ENCODE results near the gene MYMK.

MYMK gene

DNA sequence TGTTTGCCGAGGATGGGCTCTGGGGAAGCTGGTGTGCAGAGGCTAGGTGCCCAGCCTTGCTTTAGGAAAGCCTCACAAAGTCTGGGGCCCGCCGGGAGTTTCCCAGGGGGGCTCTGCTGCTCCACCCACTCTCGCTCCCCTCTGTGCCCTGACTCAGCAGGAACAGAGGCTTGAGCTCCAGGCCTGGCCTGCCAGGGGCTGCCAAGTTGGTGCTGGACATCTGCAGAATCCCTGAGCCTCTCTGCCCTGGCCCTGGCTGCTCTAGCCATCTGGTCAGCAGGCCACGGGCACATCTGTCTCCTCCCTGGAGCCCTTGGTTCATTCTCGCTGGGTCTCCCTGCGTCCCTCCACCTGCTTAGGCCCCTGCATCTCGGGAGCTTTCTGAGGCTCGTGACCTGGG lies 9.1 kb upstream of the MYMK start:
- CTCF ChIA-PET, result interaction anchor here (0.8 to 3.0 kb wide), 5 partner anchors 177 to 461 kb away, joined by 3 to 24 read pairs (median 4); no protein-coding TSS in a partner anchor
- H3K27ac Mint-ChIP-seq, result no peak overlapping the region
- no peak overlapping the region for H3K4me3 Mint-ChIP-seq
- H3K9me3 Mint-ChIP-seq, result no peaks in the 10 kb centered on the region
- H3K27me3 Mint-ChIP-seq, result peaks cover 43% of the 10 kb centered on the region
- no peaks in the 10 kb centered on the region for H3K36me3 Mint-ChIP-seq
- peaks cover 6% of the 10 kb centered on the region for H3K4me1 Mint-ChIP-seq
- DNase-seq, result no peak

DNA sequence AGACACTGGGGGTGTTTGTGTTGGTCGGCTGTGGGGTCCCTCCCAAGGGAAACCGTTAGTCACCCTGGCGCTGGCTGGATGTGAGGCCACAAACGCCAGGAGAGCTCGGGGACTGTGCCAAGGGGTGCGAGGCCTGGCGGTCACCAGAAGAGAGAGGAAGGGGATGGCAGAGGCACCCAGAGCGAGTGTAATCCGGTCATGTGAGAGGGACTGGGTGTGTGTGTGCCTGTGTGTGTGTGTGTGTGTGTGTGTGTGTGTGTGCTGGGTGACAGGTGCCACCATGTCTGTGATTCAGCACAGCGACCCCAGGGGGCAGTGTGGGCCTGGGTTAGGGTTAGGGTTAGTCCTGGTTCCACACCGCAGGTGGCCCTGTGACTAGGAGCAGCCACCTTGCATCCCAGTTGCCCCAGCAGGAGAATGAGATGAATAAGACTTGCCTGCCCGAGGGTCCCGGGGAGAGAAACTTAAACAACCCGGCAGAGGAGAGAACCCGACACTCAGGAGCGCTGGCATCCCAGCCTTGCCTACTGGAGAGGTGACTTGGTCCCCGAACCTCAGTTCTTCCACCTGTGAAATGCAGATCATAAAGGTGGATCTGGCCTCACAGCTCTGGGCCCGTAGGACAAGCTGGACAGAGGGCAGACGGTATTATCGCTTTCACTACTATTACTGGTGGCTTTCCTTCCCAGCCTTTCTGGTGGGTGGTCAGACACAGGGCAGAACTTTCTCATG lies 8.3 kb upstream of the MYMK start:
- Mint-ChIP-seq H3K27ac (no peak overlapping the region), H3K9me3 (no peaks in the 10 kb centered on the region), H3K4me1 (peaks cover 6% of the 10 kb centered on the region), H3K27me3 (peaks cover 41% of the 10 kb centered on the region), H3K4me3 (no peak overlapping the region), H3K36me3 (no peaks in the 10 kb centered on the region)
- peak; percentile 78 for DNase-seq
- CTCF ChIA-PET, result interaction anchor here (0.8 to 3.0 kb wide), 6 partner anchors 17 to 461 kb away, joined by 3 to 24 read pairs (median 4); no protein-coding TSS in a partner anchor

DNA sequence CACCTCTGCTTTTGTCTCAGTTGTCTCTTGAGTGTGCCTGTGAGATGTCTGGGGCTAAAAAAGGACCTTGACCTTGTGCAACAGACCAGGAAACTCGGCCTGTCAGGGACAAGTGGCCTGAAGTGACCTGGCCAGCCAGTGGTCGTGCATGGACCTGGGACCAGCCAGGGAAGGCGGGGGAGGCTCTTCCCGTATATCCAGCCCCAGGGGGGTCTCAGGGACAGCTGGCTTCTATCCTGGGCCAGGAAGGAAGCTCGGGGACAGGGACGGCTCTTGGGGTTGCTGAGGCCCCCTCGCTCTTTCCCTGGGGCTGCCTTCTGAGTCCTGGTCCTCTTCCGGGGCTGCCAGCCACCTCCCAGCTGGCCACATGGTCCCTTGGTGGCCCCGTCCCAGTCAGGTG lies 6.5 kb upstream of the MYMK start:
- no peaks in the 10 kb centered on the region for H3K9me3 Mint-ChIP-seq
- H3K4me1 Mint-ChIP-seq, result peaks cover 6% of the 10 kb centered on the region
- no peak overlapping the region for H3K27ac Mint-ChIP-seq
- no peak overlapping the region for H3K4me3 Mint-ChIP-seq
- no peak for DNase-seq
- CTCF ChIA-PET, result interaction anchor here (1.4 to 3.0 kb wide), 2 partner anchors 13 to 195 kb away, joined by 3 to 24 read pairs; no protein-coding TSS in a partner anchor
- no peaks in the 10 kb centered on the region for H3K36me3 Mint-ChIP-seq
- H3K27me3 Mint-ChIP-seq, result peaks cover 45% of the 10 kb centered on the region

DNA sequence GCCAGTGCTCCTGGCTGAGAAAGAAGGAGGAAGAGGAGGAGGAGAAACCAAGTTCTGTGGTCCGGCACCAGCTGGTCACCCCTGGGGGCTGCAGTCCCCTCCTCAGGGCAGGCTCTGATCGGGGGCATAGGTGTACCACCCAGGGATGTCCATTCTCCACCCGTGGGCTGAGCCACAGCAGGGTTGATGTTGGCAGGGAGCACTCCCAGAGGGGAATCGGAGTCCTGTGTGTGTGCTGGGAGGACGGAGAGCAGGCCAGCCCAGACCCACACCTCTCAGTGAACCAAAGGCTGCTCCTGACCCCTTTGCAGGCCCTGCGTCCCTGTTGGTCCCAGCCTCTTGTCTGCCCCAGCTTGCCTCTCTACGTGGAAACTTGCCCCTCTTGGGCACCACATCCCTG lies 5.1 kb upstream of the MYMK start:
- Mint-ChIP-seq H3K4me1 (peaks cover 6% of the 10 kb centered on the region), H3K9me3 (no peaks in the 10 kb centered on the region), H3K27me3 (peaks cover 30% of the 10 kb centered on the region), H3K4me3 (no peak overlapping the region), H3K36me3 (no peaks in the 10 kb centered on the region), H3K27ac (no peak overlapping the region)
- no peak for DNase-seq
- CTCF ChIA-PET, result interaction anchor here (1.4 kb wide), 1 partner anchor 11 kb away, joined by 3 read pairs; no protein-coding TSS in a partner anchor

DNA sequence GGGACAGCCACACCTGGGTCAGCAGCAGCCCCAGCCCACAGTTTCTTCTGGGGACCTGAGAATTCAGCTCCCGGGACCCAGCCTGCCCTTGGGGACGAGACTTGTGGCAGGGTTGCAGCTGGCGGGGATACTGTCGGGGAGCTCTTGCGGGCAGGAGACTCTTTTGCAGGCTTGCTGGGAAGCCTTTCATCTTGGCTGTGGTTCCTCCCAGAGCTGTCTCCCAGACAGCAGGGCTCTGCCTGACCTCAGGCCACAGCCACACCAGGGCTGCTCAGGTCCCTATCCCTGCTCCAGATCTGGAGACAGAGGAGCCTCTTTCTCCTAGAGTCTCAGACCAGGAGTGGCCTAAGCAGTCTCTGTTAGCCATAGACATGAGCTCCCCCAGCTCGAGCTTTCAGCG lies 4.7 kb upstream of the MYMK start:
- H3K4me3 Mint-ChIP-seq, result no peak overlapping the region
- peaks cover 27% of the 10 kb centered on the region for H3K27me3 Mint-ChIP-seq
- H3K4me1 Mint-ChIP-seq, result peaks cover 6% of the 10 kb centered on the region
- DNase-seq, result no peak
- no peak overlapping the region for H3K27ac Mint-ChIP-seq
- H3K9me3 Mint-ChIP-seq, result no peaks in the 10 kb centered on the region
- CTCF ChIA-PET, result no interaction called here
- no peaks in the 10 kb centered on the region for H3K36me3 Mint-ChIP-seq

DNA sequence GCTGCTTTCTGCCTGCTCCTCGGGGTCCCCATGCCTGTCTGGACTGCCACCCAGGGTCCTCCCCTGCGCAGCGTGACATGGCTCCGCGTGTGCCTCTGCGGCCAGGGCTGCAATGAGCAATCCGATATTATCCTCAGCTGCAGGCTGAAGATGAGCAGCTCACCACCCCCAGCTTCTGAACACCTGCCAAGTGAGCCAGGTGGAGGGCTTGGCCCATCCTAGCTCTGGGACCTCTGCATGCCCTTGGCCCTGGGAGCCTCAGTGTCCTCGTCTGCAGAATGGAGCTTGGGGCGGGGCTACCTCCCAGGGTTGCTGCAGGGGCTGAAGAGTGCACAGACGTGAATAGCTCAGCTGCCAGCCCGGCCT lies 4.1 kb upstream of the MYMK start:
- peaks cover 22% of the 10 kb centered on the region for H3K27me3 Mint-ChIP-seq
- H3K9me3 Mint-ChIP-seq, result no peaks in the 10 kb centered on the region
- no peak overlapping the region for H3K4me3 Mint-ChIP-seq
- no peaks in the 10 kb centered on the region for H3K36me3 Mint-ChIP-seq
- peaks cover 6% of the 10 kb centered on the region for H3K4me1 Mint-ChIP-seq
- CTCF ChIA-PET, result no interaction called here
- DNase-seq, result no peak
- H3K27ac Mint-ChIP-seq, result no peak overlapping the region

DNA sequence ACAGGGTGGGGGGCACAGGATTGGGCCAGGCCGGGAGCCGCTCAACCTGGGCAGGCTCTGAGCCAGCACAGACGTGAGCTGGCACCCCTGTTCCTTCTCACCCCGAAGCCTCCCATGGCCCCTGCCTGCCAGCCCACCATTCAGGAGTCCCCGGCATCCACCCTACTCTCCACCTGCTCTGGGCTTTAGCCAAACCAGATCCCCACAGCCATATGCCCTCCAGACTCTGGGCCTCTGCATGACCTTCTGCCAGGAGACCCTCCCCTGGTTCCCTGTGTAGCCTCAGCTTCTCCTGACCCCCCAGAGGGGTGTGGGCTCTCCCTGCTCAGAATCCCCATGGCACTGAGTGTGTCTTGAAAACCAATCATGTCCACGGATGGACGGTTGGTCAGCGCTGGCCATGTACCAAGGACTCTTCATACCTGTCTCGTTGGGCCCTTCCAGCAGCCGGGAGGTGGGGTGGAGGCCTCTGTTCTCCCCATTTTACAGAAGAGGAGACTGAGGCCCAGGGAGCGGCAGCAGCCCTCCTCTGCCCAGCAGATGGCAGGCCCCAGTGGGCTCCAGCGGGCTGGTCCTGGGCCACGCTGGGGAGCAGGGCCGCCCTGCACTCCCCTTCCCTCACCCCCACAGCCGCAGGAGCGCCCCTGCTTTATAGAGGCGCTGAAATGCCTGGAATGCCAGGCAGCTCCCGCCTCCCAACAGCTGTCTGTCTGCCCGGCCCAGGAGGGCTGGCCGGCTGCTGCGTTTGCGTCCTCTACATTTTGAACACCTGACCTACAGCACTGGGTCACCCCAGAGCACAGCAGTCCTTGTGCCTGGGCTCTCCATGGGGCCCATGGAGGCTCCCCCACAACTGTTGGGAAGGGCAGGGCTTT lies 3.5 kb upstream of the MYMK start:
- no peak overlapping the region for H3K27ac Mint-ChIP-seq
- H3K4me1 Mint-ChIP-seq, result peaks cover 4% of the 10 kb centered on the region
- no peaks in the 10 kb centered on the region for H3K36me3 Mint-ChIP-seq
- DNase-seq, result no peak
- CTCF ChIA-PET, result no interaction called here
- H3K9me3 Mint-ChIP-seq, result no peaks in the 10 kb centered on the region
- H3K4me3 Mint-ChIP-seq, result no peak overlapping the region
- H3K27me3 Mint-ChIP-seq, result peaks cover 16% of the 10 kb centered on the region

DNA sequence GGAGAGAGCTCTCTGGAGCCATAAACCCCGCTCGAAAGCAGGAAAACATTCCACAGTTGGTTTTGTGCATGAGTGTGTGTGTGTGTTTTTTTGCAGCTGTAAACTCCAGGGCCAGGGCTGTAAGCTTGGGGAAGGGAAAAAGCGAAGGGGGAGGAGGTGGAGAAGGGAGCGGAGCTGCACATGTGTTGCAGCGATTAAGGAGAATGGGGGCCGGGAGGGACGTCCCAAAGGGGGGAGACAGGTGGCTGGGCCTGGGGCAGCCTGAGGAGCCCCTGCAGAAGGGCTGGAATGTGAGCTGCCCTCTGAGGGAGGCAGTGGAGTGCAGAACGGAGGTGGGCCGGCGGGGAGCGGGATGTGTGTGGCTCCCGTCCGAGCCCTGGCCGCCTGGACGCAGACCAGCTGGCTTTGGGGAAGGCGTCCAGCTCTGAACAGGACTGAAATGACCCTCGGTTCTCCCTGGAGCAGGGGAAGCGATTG lies 2.7 kb upstream of the MYMK start:
- CTCF ChIA-PET, result no interaction called here
- Mint-ChIP-seq H3K36me3 (no peaks in the 10 kb centered on the region), H3K9me3 (no peaks in the 10 kb centered on the region), H3K27ac (no peak overlapping the region), H3K27me3 (peaks cover 8% of the 10 kb centered on the region), H3K4me1 (no peaks in the 10 kb centered on the region), H3K4me3 (no peak overlapping the region)
- no peak for DNase-seq

DNA sequence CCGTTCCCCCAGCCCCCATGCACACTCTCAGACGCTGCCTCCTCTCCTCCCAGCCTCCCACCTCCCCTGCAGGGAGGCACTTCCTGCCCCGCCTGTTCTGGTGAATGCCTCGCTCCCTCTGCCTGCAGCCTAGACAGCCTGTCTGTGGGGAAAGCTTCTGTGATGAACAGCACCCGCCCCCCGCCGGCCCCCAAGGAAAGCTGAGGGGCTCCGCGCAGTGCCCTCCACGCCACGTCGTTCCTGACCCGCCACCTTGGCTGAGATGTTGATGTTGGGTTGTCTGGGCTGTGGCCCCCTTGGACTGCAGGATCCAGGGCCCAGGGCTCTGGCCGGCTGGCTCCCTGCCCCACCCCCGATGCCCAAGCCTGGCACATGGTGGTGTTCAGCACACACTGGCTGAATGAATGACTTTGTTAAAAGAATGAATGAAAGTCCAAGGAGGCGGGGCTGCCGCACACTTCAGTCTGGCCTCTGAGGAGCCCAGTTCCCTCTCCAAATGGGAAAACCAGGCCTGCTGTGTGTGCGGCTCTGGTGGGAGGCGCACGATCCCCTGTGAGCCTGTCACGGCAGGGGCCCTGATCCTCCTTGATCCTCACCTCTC lies 2.1 kb upstream of the MYMK start:
- Mint-ChIP-seq H3K27ac (no peak overlapping the region), H3K4me3 (no peak overlapping the region), H3K9me3 (no peaks in the 10 kb centered on the region), H3K36me3 (no peaks in the 10 kb centered on the region), H3K4me1 (no peaks in the 10 kb centered on the region), H3K27me3 (peaks cover 7% of the 10 kb centered on the region)
- CTCF ChIA-PET, result interaction anchor here (0.7 kb wide), 1 partner anchor 746 kb away, joined by 3 read pairs; no protein-coding TSS in a partner anchor
- no peak for DNase-seq

DNA sequence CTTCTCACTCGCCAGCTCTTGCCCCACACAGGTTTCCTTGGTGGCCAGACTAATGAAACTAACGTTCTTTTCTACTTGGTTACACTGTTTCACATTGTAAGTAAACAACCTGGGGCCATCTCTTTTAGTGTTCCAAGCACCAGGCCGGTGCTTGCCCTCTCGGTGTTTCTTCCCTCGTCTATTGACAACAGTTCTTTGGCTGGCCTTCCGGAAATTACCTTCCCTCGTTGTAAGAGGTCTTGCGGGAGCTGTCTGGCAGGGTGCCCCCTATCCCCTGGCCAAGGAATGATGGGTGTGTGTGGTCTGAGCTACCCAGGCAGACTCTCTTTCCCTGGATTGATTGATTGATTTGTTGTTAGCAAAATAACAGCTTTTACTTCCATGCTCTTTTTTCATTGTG lies 918 bp upstream of the MYMK start:
- no peak overlapping the region for H3K27ac Mint-ChIP-seq
- peaks cover 7% of the 10 kb centered on the region for H3K27me3 Mint-ChIP-seq
- H3K4me1 Mint-ChIP-seq, result no peaks in the 10 kb centered on the region
- H3K9me3 Mint-ChIP-seq, result no peaks in the 10 kb centered on the region
- DNase-seq, result no peak
- CTCF ChIA-PET, result no interaction called here
- H3K36me3 Mint-ChIP-seq, result no peaks in the 10 kb centered on the region
- no peak overlapping the region for H3K4me3 Mint-ChIP-seq

DNA sequence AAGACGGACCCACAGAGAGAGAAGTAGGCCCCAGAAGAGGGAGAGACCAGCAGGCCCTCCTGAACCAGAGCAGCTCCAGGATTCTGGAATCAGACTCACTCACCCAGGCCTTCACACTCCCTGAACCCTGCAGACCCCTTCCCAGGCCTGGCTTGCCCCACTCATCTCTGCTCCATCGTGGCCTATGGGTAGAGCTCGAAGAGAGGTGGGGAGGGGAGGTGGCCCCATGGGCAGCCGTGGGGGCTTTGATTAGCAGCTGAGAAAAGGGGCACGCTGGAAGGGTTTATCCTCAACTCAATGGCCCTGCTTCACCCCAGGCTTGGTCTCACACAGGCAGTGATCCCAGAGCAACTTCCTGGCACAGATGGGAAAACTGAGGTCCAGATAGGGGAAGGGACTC lies 613 bp downstream of the MYMK start:
- CTCF ChIA-PET, result interaction anchor here (0.9 kb wide), 1 partner anchor 219 kb away, joined by 3 read pairs; no protein-coding TSS in a partner anchor
- Mint-ChIP-seq H3K36me3 (no peaks in the 10 kb centered on the region), H3K27ac (no peak overlapping the region), H3K27me3 (peaks cover 7% of the 10 kb centered on the region), H3K4me3 (no peak overlapping the region), H3K4me1 (no peaks in the 10 kb centered on the region), H3K9me3 (no peaks in the 10 kb centered on the region)
- no peak for DNase-seq

DNA sequence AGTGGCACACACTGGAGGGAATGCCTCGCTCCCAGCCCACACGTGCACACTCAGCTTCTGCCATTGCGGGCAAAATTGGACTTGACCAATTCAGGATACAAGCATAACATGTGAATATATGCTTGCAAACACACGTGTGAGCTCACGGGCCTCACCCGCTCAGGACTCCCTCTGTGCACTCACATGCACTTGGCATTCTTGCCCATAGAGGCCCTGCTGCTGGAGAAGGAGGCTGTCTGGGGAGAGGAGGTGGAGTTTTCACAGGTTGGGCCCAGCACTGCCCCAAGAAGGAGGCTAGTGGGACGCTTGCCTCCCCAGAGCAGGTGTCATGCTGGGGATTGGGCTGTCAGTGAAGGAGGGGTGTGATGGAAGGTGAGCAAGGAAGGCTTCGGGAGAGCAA lies 1.7 kb downstream of the MYMK start:
- Mint-ChIP-seq H3K27ac (no peak overlapping the region), H3K9me3 (no peaks in the 10 kb centered on the region), H3K36me3 (no peaks in the 10 kb centered on the region), H3K4me3 (no peak overlapping the region), H3K4me1 (no peaks in the 10 kb centered on the region), H3K27me3 (peaks cover 6% of the 10 kb centered on the region)
- CTCF ChIA-PET, result interaction anchor here (0.9 kb wide), 1 partner anchor 220 kb away, joined by 3 read pairs; no protein-coding TSS in a partner anchor
- DNase-seq, result no peak

DNA sequence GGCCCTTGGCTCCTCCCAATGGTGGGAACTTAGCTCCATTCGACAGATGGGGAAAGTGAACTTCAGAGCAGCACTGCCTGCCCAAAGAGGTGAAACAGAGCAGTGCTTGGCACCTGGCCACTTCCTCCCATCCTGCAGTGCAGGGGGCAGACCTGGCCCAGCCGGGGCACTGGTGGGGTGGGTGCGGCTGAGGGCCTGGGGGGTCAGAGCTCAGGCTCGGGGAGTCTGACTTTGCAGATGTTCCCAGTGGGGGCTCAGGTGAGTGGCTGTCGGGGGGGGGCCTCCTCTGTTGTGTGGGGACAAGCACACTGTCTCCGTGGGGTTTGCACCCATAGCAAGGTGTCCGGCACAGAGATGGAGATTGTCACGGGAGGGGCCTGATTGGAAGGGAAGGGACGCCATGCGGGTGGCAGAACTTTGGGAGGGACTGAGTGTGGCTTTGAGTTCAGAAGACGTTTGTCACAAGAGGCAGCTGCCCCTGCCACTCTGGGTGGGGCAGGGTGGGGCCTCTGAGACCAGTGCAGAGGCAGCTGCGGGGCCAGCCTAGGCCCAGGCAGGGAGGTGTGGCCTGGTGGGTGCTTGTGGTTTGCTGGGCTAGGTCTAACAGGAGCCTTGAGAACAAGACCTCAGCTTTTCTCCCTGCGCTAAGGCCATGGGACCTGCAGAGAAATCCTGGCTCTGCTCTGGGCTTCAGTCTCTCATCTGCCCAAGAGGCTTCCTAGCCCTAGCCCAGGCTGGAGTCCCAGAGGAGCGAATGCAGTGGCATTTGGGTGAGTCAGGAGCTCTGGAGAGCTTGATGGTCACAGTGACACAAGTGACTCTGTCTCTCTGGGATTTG lies 2.5 kb downstream of the MYMK start:
- Mint-ChIP-seq H3K27me3 (no peaks in the 10 kb centered on the region), H3K4me3 (no peak overlapping the region), H3K4me1 (no peaks in the 10 kb centered on the region), H3K27ac (no peak overlapping the region), H3K9me3 (no peaks in the 10 kb centered on the region), H3K36me3 (no peaks in the 10 kb centered on the region)
- CTCF ChIA-PET, result no interaction called here
- DNase-seq, result no peak
